ENCODE data around the gene RBM33.

GRCh38 chr7:155765458-155765857 is 121.0 kb downstream of the RBM33 start:
- no peak for TF ChIP-seq CTCF (IDR thresholded peaks at IDR 0.05; ENCODE audit: insufficient read depth, low read depth, low read length)
- TF ChIP-seq EZH2 (IDR thresholded peaks at IDR 0.05; ENCODE audit: insufficient read depth, low read length): no peak
